HEK293T (cell line): ENCODE data around the gene METTL6.

Experiments
- CTCF ChIA-PET: fragments of 350-600 bp; formaldehyde crosslinking; extraction: SDS; loops from one replicate; lab custom pipeline; 2021; ENCODE audit warnings: antibody characterized with exemption, inconsistent platforms; lab: Yijun Ruan, JAX
- POLR2A ChIA-PET: fragments of 350-600 bp; formaldehyde crosslinking; extraction: SDS; loops from one replicate; lab custom pipeline; 2020; ENCODE audit warnings: antibody characterized with exemption, inconsistent platforms; lab: Yijun Ruan, JAX
- DNase-seq: peaks from one replicate; pipeline ENCODE4 v3.0.0; 2012; ENCODE audit warnings: mixed read lengths; ENCODE audit errors: extremely low spot score
- ARNT ChIP-seq: fragments of 450-650 bp; IDR thresholded peaks from 2 replicates; pipeline ENCODE4 v1.6.1; 2017; ENCODE audit warnings: mild to moderate bottlenecking
- BHLHE40 ChIP-seq: fragments of 450-650 bp; IDR thresholded peaks from 2 replicates; pipeline ENCODE4 v1.6.1; 2016; ENCODE audit warnings: mild to moderate bottlenecking, moderate library complexity, borderline replicate concordance
- CTBP1 ChIP-seq: fragments of 450-650 bp; IDR thresholded peaks from 2 replicates; pipeline ENCODE4 v1.6.1; 2016; ENCODE audit warnings: borderline replicate concordance
- ELF4 ChIP-seq: fragments of 450-650 bp; IDR thresholded peaks from 2 replicates; pipeline ENCODE4 v1.6.1; 2017; ENCODE audit warnings: antibody characterized with exemption
- FOXA1 ChIP-seq: fragments of 450-650 bp; IDR thresholded peaks from 2 replicates; pipeline ENCODE4 v1.6.1; 2016; ENCODE audit warnings: mild to moderate bottlenecking
- FOXK2 ChIP-seq: fragments of 450-650 bp; IDR thresholded peaks from 2 replicates; pipeline ENCODE4 v1.6.1; 2016; ENCODE audit warnings: mild to moderate bottlenecking
- FOXM1 ChIP-seq: fragments of 450-650 bp; IDR thresholded peaks from 2 replicates; pipeline ENCODE4 v1.6.1; 2017; ENCODE audit warnings: mild to moderate bottlenecking, borderline replicate concordance
- HDGF ChIP-seq: fragments of 450-650 bp; IDR thresholded peaks from 2 replicates; pipeline ENCODE4 v1.6.1; 2017; ENCODE audit warnings: antibody characterized with exemption, borderline replicate concordance
- L3MBTL2 ChIP-seq: fragments of 450-650 bp; conservative IDR thresholded peaks from 2 replicates; pipeline ENCODE4 v1.6.1; 2016; ENCODE audit warnings: mild to moderate bottlenecking
- LEF1 ChIP-seq: fragments of 450-650 bp; IDR thresholded peaks from 2 replicates; pipeline ENCODE4 v1.6.1; 2017; ENCODE audit warnings: mild to moderate bottlenecking, borderline replicate concordance
- NFRKB ChIP-seq: fragments of 450-650 bp; IDR thresholded peaks from 2 replicates; pipeline ENCODE4 v1.6.1; 2016; ENCODE audit warnings: mild to moderate bottlenecking, moderate library complexity
- PKNOX1 ChIP-seq: fragments of 450-650 bp; IDR thresholded peaks from 2 replicates; pipeline ENCODE4 v1.6.1; 2016
- SP1 ChIP-seq: fragments of 450-650 bp; IDR thresholded peaks from 2 replicates; pipeline ENCODE4 v1.6.1; 2017
- SUZ12 ChIP-seq: fragments of 450-650 bp; IDR thresholded peaks from 2 replicates; pipeline ENCODE4 v1.6.1; 2016; ENCODE audit warnings: mild to moderate bottlenecking
- TARDBP ChIP-seq: fragments of 450-650 bp; IDR thresholded peaks from 2 replicates; pipeline ENCODE4 v1.6.1; 2016
- ZNF384 ChIP-seq: fragments of 450-650 bp; IDR thresholded peaks from 2 replicates; pipeline ENCODE4 v1.6.1; 2016

Gene METTL6

DNA sequence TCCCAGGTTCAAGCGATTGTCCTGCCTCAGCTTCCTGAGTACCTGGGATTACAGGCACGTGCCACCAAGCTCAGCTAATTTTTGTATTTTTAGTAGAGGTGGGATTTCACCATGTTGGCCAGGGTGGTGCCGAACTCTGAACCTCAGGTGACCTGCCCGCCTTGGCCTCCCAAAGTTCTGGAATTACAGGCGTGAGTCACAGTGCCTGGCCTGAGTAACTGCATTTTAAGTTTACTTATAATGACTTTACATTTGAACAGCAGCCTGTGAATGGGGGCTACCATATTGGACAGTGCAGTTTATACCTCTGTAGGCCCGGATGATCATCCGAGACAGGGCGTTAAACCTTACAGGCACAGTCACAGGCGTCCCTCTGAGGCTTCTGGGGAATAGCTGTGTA is 24.8 kb upstream of the METTL6 start:
- ChIA-PET POLR2A (no interaction called here), CTCF (no interaction called here)
- TF ChIP-seq TARDBP, result no peak
- TF ChIP-seq FOXA1, result no peak
- no peak for TF ChIP-seq PKNOX1
- TF ChIP-seq ELF4, result no peak
- TF ChIP-seq HDGF, result no peak
- TF ChIP-seq L3MBTL2, result no peak
- TF ChIP-seq FOXK2, result no peak
- TF ChIP-seq SP1, result no peak
- TF ChIP-seq BHLHE40, result no peak
- TF ChIP-seq SUZ12, result no peak
- no peak for DNase-seq

DNA sequence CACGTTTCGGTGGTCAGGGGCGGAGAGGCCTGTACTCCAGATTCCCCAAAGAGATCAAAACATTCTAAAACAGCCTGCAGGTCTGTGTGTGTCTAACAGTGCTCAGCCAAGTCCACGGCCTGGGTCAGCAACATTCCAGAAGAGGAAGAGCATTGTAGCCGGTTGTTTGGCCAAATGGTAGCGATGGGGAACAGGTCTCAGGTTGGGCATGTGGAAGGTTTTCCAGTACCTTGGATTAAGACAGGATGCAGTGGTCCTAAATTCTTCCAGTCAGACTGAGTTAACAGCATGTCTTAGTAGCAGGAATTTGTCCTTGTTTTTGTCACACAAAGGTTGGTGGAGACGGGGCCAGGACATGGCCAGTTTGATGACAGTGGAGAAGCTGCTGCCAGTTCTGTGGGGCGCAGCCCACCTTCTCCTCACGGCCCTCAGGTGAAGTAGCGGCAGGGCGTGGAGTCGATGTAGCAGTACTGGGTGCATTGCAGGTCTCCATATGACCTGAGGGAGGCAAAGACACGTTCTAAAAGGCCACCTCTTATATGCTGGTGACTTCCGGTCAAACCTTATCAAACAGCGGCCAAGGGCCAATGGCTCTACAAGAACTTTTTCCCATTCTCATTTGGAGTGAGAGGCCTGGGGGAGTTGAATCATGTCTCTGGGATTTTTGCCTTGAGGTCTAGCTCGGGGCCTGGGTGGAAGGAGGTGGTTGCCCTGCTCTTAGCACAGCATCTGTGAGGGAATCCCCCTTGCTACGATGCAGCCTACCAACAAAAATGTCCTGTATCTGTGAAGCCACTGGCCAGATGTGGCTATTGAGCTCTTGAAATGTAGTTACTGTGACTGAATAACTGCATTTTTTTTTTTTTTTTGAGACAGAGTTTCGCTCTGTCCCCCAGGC is 24.1 kb upstream of the METTL6 start:
- no peak for TF ChIP-seq CTBP1
- TF ChIP-seq HDGF, result no peak
- TF ChIP-seq FOXM1, result no peak
- no peak for TF ChIP-seq TARDBP
- TF ChIP-seq PKNOX1, result no peak
- no peak for TF ChIP-seq ZNF384
- TF ChIP-seq ELF4, result no peak
- no peak for TF ChIP-seq SP1
- CTCF ChIA-PET, result no interaction called here
- POLR2A ChIA-PET, result no interaction called here
- DNase-seq, result no peak

DNA sequence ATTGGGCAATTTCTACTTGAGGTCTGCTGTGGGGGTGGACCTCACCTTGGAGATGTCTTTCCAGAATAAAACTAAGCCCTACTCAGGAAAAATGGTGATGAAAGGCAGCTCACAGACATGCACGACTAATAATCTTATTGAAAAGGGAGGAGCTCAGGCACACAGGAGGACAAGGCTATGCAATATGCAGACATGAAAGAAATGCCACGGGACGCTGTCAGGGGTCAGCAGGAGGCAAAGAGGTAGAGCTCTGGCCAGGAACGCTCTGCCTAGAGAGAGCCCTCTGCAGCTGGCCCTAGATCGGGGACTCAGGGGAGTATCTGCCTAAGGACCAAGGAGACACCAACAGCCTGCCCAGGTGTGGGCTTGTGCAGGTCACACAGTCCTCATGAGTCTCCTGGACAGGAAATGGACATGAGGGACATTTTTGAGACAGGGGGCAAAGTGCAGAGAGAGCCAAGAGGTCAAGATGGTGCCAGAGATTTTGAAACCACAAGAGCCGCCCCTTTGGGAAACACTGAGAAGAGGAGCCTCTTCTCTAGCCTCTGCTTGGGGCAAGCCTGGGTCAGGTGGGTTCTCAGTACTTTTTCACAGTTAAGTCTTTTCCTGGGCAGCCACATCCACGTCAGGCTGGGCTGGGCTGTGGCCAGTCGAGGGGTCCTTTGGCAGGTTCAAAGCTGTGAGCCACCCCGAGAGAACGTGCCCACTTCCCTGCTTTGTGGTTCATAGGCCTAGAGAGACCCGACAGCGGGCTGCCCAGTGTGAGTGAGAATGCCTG is 23.3 kb upstream of the METTL6 start:
- DNase-seq, result no peak
- POLR2A ChIA-PET, result no interaction called here
- TF ChIP-seq SUZ12 (no peak), ZNF384 (no peak), BHLHE40 (no peak), TARDBP (no peak), ARNT (no peak)
- CTCF ChIA-PET, result no interaction called here

GRCh38 chr3:15449489-15450224 is 22.3 kb upstream of the METTL6 start:
- no peak for DNase-seq
- ChIA-PET CTCF (no interaction called here), POLR2A (no interaction called here)
- TF ChIP-seq SUZ12 (no peak), PKNOX1 (no peak), L3MBTL2 (no peak), FOXM1 (no peak), BHLHE40 (no peak), CTBP1 (no peak), NFRKB (no peak), FOXK2 (no peak), HDGF (no peak), ELF4 (no peak), LEF1 (no peak), TARDBP (no peak), ZNF384 (no peak), ARNT (no peak), FOXA1 (no peak), SP1 (no peak)

DNA sequence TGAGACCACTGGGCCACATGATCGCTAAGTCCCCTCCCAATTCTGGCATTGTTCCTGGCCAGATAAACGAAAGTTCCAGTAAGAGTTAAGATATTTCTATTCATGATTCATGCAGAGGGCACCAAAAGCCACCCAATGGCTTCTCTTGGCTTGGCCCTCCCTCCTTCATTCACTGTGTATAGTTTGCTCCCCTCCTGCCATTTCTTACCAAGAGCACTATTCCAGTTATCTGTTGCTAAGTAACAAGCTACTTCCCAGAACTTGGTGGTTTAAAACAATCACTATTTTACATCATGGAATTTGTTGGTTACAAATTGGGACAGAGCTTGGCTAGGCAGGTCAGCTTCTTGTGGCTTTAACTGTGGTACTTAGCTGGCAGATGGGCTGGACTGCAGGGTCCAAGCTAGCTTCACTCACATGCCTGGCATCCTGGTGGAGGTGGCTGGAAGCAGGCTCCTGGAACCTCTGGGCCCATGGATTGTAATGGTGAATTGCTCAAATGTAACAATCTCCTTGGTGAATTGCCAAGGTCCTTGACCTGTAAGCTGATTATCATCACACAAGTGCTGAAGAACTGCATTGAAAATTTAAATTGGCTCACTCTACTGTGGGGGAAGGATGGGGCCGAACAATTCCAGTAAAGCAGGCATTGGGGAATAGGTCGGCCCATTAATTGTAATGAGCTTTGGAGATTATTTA is 16.6 kb upstream of the METTL6 start:
- ChIA-PET POLR2A (no interaction called here), CTCF (no interaction called here)
- DNase-seq, result no peak
- TF ChIP-seq HDGF, result no peak
- no peak for TF ChIP-seq SUZ12
- TF ChIP-seq BHLHE40, result no peak
- TF ChIP-seq ARNT, result no peak
- no peak for TF ChIP-seq ELF4
- TF ChIP-seq FOXM1, result no peak
